CD4-positive, alpha-beta T cell (primary cell): ENCODE measurements around the gene ARL8B. TPM values are rescaled to one million over a fixed set of nuclear protein-coding genes. Genes with fewer than 3 reads are reported as not detected.

Experiments used
- ATAC-seq: fragments of 200-7000 bp; cut with Tn5 transposase; one replicate; pipeline ENCODE4 v1.10.0; 2022; ENCODE audit warnings: mild to moderate bottlenecking; ENCODE audit not compliant: poor library complexity
- CTCF ChIA-PET: fragments of 350-600 bp; sonication (Branson Sonifier 250); formaldehyde crosslinking; loops from one replicate; lab custom pipeline; 2021; ENCODE audit warnings: antibody characterized with exemption, inconsistent platforms; lab: Charles Lee
- POLR2A ChIA-PET: fragments of 350-600 bp; sonication (Branson Sonifier 250); formaldehyde crosslinking; loops from one replicate; lab custom pipeline; 2021; ENCODE audit warnings: antibody characterized with exemption, inconsistent platforms; lab: Charles Lee
- DNase-seq, 14 experiments: peaks; one replicate each; pipeline ENCODE4 v3.0.0-alpha.2; 2013 to 2020; ENCODE audit warnings: mixed read lengths in 2 of 14
- H3K27ac ChIP-seq, 2 donors: one replicate each; pipeline versions ENCODE4 v1.5.1 to v1.7.0; 2013; ENCODE audit warnings: low read length in 2 of 2, low read depth in 1 of 2, mild to moderate bottlenecking in 1 of 2
- H3K27me3 ChIP-seq, 2 experiments: 1 replicate in 1 of 2; 2 replicates in 1 of 2; pipeline versions ENCODE4 v1.6.1 to v1.7.0; 2013; ENCODE audit warnings: low read length in 2 of 2, control low read depth in 1 of 2, mild to moderate bottlenecking in 1 of 2, moderate library complexity in 1 of 2; ENCODE audit not compliant: insufficient read depth in 2 of 2, control insufficient read depth in 1 of 2
- H3K36me3 ChIP-seq: one replicate; pipeline ENCODE4 v1.6.1; 2013; ENCODE audit warnings: low read length, control low read depth; ENCODE audit not compliant: insufficient read depth
- H3K4me1 ChIP-seq: one replicate; pipeline ENCODE4 v1.6.1; 2013; ENCODE audit warnings: low read length, control low read depth; ENCODE audit not compliant: insufficient read depth
- H3K4me3 ChIP-seq: one replicate; pipeline ENCODE4 v1.5.1; 2013; ENCODE audit warnings: mild to moderate bottlenecking, low read length, moderate library complexity
- H3K9me3 ChIP-seq, 2 experiments: 1 replicate in 1 of 2; 2 replicates in 1 of 2; pipeline versions ENCODE4 v1.6.1 to v1.7.0; 2013; ENCODE audit warnings: low read length in 2 of 2, mild to moderate bottlenecking in 2 of 2, control low read depth in 1 of 2, moderate library complexity in 1 of 2; ENCODE audit not compliant: control insufficient read depth in 1 of 2, insufficient read depth in 1 of 2
- H3K27ac Mint-ChIP-seq: one replicate; pipeline ENCODE4 v1.8.0; 2020; ENCODE audit warnings: mixed read lengths
- H3K27me3 Mint-ChIP-seq: one replicate; pipeline ENCODE4 v1.8.0; 2021; ENCODE audit warnings: mixed read lengths
- H3K36me3 Mint-ChIP-seq: one replicate; pipeline ENCODE4 v1.8.0; 2021; ENCODE audit warnings: low read depth, mixed read lengths
- H3K4me1 Mint-ChIP-seq: one replicate; pipeline ENCODE4 v1.8.0; 2021; ENCODE audit warnings: low read depth, mixed read lengths
- H3K4me3 Mint-ChIP-seq: one replicate; pipeline ENCODE4 v1.8.0; 2020; ENCODE audit warnings: mild to moderate bottlenecking, mixed read lengths
- H3K9me3 Mint-ChIP-seq: one replicate; pipeline ENCODE4 v1.8.0; 2020; ENCODE audit warnings: mixed read lengths
- CTCF ChIP-seq: fragments of 200-600 bp; IDR thresholded peaks from one replicate; pipeline ENCODE4 v1.8.0; 2022; ENCODE audit warnings: antibody characterized with exemption, mild to moderate bottlenecking
- intact Hi-C, 2 experiments: fragments of 100-400 bp; cut with DNase I in 1 of 2; cut with micrococcal nuclease in 1 of 2; formaldehyde crosslinking; loops; one replicate each; pipeline versions ENCODE4 v1.15.1 to v1.9.0; 2023 to 2025; cut with DNase I, micrococcal nuclease
- total RNA-seq, 174 experiments: library from RNA in 2 of 174; stranded (reverse) in 2 of 174; gene quantifications; one replicate each; pipeline ENCODE4 v1.2.3 and lab custom pipeline; 2021 to 2026

The ARL8B gene
- total RNA-seq, 2 experiments from 2014 or later: 48.5 to 49.7 TPM

- no peak overlapping the region for H3K27ac Mint-ChIP-seq
- POLR2A ChIA-PET: no interaction called here
Observed at GRCh38 chr3:5162102-5162501, 40.0 kb downstream of the ARL8B start.

DNA sequence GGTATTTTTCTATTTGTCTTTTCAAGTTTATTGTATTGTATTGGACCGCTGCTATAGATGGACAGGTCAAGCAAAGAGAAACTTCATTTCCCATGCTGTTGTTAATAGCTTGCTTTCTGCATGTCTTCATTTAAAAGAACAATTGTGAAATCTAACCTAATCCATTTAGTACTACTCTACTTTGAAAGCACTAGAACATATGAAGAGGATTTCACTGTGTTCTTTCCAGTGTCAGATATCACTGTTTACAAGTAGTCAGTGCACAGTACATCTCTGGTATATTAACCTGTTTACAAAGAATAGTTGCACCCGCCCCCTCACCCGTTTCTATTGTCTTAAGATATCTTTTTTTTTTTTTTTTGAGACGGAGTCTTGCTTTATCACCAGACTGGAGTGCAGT is 43.6 kb downstream of the ARL8B start:
- H3K4me1 Mint-ChIP-seq: peaks cover 85% of the 10 kb centered on the region
- H3K4me3 ChIP-seq: no peak overlapping the region
- DNase-seq: no peak
- no peaks in the 10 kb centered on the region for H3K27me3 Mint-ChIP-seq
- intact Hi-C loops: no loop called here
- H3K27me3 ChIP-seq: no peaks in the 10 kb centered on the region
- TF ChIP-seq CTCF: no peak
- ATAC-seq: no peak
- POLR2A ChIA-PET: no interaction called here
- CTCF ChIA-PET: no interaction called here
- no peaks in the 10 kb centered on the region for H3K36me3 ChIP-seq
- H3K4me3 Mint-ChIP-seq: no peak overlapping the region
- H3K36me3 Mint-ChIP-seq: peaks cover 14% of the 10 kb centered on the region
- H3K9me3 Mint-ChIP-seq: no peaks in the 10 kb centered on the region
- no peaks in the 10 kb centered on the region for H3K9me3 ChIP-seq
- H3K4me1 ChIP-seq: peaks cover 11% of the 10 kb centered on the region
- H3K27ac Mint-ChIP-seq: no peak overlapping the region
- no peak overlapping the region for H3K27ac ChIP-seq

More at GRCh38 chr3:5162102-5162501, 40.0 kb downstream of the ARL8B start:
- no peak for ATAC-seq
- TF ChIP-seq CTCF: no peak
- intact Hi-C loops: no loop called here
- H3K36me3 ChIP-seq: no peaks in the 10 kb centered on the region
- no peaks in the 10 kb centered on the region for H3K27me3 Mint-ChIP-seq
- CTCF ChIA-PET: interaction anchor here (1.0 kb wide), 1 partner anchor 19 kb away, joined by 3 read pairs; no protein-coding TSS in a partner anchor
- no peak for DNase-seq
- peaks cover 8% of the 10 kb centered on the region for H3K4me1 ChIP-seq
- peaks cover 87% of the 10 kb centered on the region for H3K4me1 Mint-ChIP-seq
- H3K36me3 Mint-ChIP-seq: no peaks in the 10 kb centered on the region
- H3K4me3 ChIP-seq: no peak overlapping the region
- no peak overlapping the region for H3K4me3 Mint-ChIP-seq
- H3K27me3 ChIP-seq: no peaks in the 10 kb centered on the region
- no peaks in the 10 kb centered on the region for H3K9me3 Mint-ChIP-seq
- no peak overlapping the region for H3K27ac ChIP-seq
- no peaks in the 10 kb centered on the region for H3K9me3 ChIP-seq

GRCh38 chr3:5166846-5167245 is 44.8 kb downstream of the ARL8B start:
- H3K36me3 Mint-ChIP-seq: peaks cover 23% of the 10 kb centered on the region
- no peak overlapping the region for H3K4me3 Mint-ChIP-seq
- no peak overlapping the region for H3K27ac Mint-ChIP-seq
- ChIA-PET POLR2A (interaction anchor here (1.0 to 1.4 kb wide), 2 partner anchors 15 to 20 kb away, joined by 3 to 5 read pairs; no protein-coding TSS in a partner anchor), CTCF (interaction anchor here (0.6 to 1.3 kb wide), 2 partner anchors 30 to 61 kb away, joined by 3 read pairs; no protein-coding TSS in a partner anchor)
- no peak for TF ChIP-seq CTCF
- no peak overlapping the region for H3K27ac ChIP-seq
- ATAC-seq (no peak), DNase-seq (no peak)
- no peak overlapping the region for H3K4me3 ChIP-seq
- no peaks in the 10 kb centered on the region for H3K9me3 Mint-ChIP-seq
- no peaks in the 10 kb centered on the region for H3K9me3 ChIP-seq
- H3K4me1 ChIP-seq: peaks cover 3% of the 10 kb centered on the region
- H3K27me3 Mint-ChIP-seq: no peaks in the 10 kb centered on the region
- intact Hi-C loops: no loop called here
- H3K27me3 ChIP-seq: no peaks in the 10 kb centered on the region
- peaks cover 11% of the 10 kb centered on the region for H3K36me3 ChIP-seq
- peaks cover 74% of the 10 kb centered on the region for H3K4me1 Mint-ChIP-seq
